ENCODE data around the gene IL36G. TPM values are rescaled to one million over a fixed set of nuclear protein-coding genes. Genes with fewer than 3 reads are reported as not detected.
A peak's percentile ranks its signal among the peaks of the same experiment; 100 is the strongest.

The IL36G gene
- total and polyA plus RNA-seq, 2 donors (not counting 1 experiment from before 2014, with no cell fraction given), result not detected

- no peak overlapping the region for H3K9ac ChIP-seq (ENCODE audit: insufficient read depth, low read length)
- H4K20me1 ChIP-seq (ENCODE audit: control insufficient read depth, extremely low read depth, insufficient read depth, low read length), result no peaks in the 10 kb centered on the region
- no peaks in the 10 kb centered on the region for H3K27me3 ChIP-seq (ENCODE audit: control insufficient read depth, insufficient read depth, low read length)
- TF ChIP-seq EZH2 (IDR thresholded peaks at IDR 0.05; ENCODE audit: low read length, missing control alignments) (no peak), CTCF (conservative IDR thresholded peaks at IDR 0.05 in 1 of 2, IDR thresholded peaks at IDR 0.05 in 1 of 2; ENCODE audit: low read depth in 1 of 2, low read length in 2 of 2) (no peak)
- no peaks in the 10 kb centered on the region for H3K36me3 ChIP-seq (ENCODE audit: control insufficient read depth, insufficient read depth, low read length)
- no peak overlapping the region for H3K4me2 ChIP-seq (ENCODE audit: extremely low read depth, insufficient read depth, low read length)
- H2AFZ ChIP-seq (ENCODE audit: low read length), result no peak overlapping the region
- no peak overlapping the region for H3K27ac ChIP-seq (ENCODE audit: insufficient read depth, low read length)
- H3K4me1 ChIP-seq (ENCODE audit: control insufficient read depth, extremely low read depth, insufficient read depth, low read length), result no peaks in the 10 kb centered on the region
- H3K79me2 ChIP-seq (ENCODE audit: control insufficient read depth, insufficient read depth, low read length), result no peaks in the 10 kb centered on the region
- H3K4me3 ChIP-seq (replicated peaks in 1 of 4; ENCODE audit: control extremely low read depth in 1 of 4, insufficient read depth in 1 of 4, low read depth in 3 of 4, low read length in 4 of 4), result no peak overlapping the region
- H3K9me3 ChIP-seq (ENCODE audit: control insufficient read depth, insufficient read depth, low read depth, low read length), result no peaks in the 10 kb centered on the region
- no peak for DNase-seq (ENCODE audit: low read depth in 2 of 2)
These were observed 36.8 kb upstream of the IL36G start for GRCh38 chr2:112940859-112941625.

GRCh38 chr2:112941753-112942653 lies 35.8 kb upstream of the IL36G start:
- no peaks in the 10 kb centered on the region for H3K4me1 ChIP-seq (ENCODE audit: control insufficient read depth, extremely low read depth, insufficient read depth, low read length)
- no peak overlapping the region for H2AFZ ChIP-seq (ENCODE audit: low read length)
- no peaks in the 10 kb centered on the region for H3K27me3 ChIP-seq (ENCODE audit: control insufficient read depth, insufficient read depth, low read length)
- no peak overlapping the region for H3K9ac ChIP-seq (ENCODE audit: insufficient read depth, low read length)
- no peak overlapping the region for H3K4me3 ChIP-seq (replicated peaks in 1 of 4; ENCODE audit: control extremely low read depth in 1 of 4, insufficient read depth in 1 of 4, low read depth in 3 of 4, low read length in 4 of 4)
- no peaks in the 10 kb centered on the region for H3K79me2 ChIP-seq (ENCODE audit: control insufficient read depth, insufficient read depth, low read length)
- DNase-seq (ENCODE audit: low read depth in 2 of 2), result peak; percentile 63 to 77
- no peaks in the 10 kb centered on the region for H3K36me3 ChIP-seq (ENCODE audit: control insufficient read depth, insufficient read depth, low read length)
- no peaks in the 10 kb centered on the region for H3K9me3 ChIP-seq (ENCODE audit: control insufficient read depth, insufficient read depth, low read depth, low read length)
- no peak overlapping the region for H3K4me2 ChIP-seq (ENCODE audit: extremely low read depth, insufficient read depth, low read length)
- no peaks in the 10 kb centered on the region for H4K20me1 ChIP-seq (ENCODE audit: control insufficient read depth, extremely low read depth, insufficient read depth, low read length)
- no peak for TF ChIP-seq EZH2 (IDR thresholded peaks at IDR 0.05; ENCODE audit: low read length, missing control alignments)
- TF ChIP-seq CTCF (conservative IDR thresholded peaks at IDR 0.05 in 1 of 2, IDR thresholded peaks at IDR 0.05 in 1 of 2; ENCODE audit: low read depth in 1 of 2, low read length in 2 of 2), result peak; percentile 90 to 98
- no peak overlapping the region for H3K27ac ChIP-seq (ENCODE audit: insufficient read depth, low read length)

- H3K4me1 ChIP-seq (ENCODE audit: control insufficient read depth, extremely low read depth, insufficient read depth, low read length), result no peaks in the 10 kb centered on the region
- H3K9me3 ChIP-seq (ENCODE audit: control insufficient read depth, insufficient read depth, low read depth, low read length), result no peaks in the 10 kb centered on the region
- DNase-seq (ENCODE audit: low read depth in 2 of 2), result no peak
- no peaks in the 10 kb centered on the region for H4K20me1 ChIP-seq (ENCODE audit: control insufficient read depth, extremely low read depth, insufficient read depth, low read length)
- no peaks in the 10 kb centered on the region for H3K79me2 ChIP-seq (ENCODE audit: control insufficient read depth, insufficient read depth, low read length)
- H3K36me3 ChIP-seq (ENCODE audit: control insufficient read depth, insufficient read depth, low read length), result no peaks in the 10 kb centered on the region
- no peak overlapping the region for H3K27ac ChIP-seq (ENCODE audit: insufficient read depth, low read length)
- H3K4me3 ChIP-seq (replicated peaks in 1 of 4; ENCODE audit: control extremely low read depth in 1 of 4, insufficient read depth in 1 of 4, low read depth in 3 of 4, low read length in 4 of 4), result no peak overlapping the region
- H3K27me3 ChIP-seq (ENCODE audit: control insufficient read depth, insufficient read depth, low read length), result no peaks in the 10 kb centered on the region
- H3K4me2 ChIP-seq (ENCODE audit: extremely low read depth, insufficient read depth, low read length), result no peak overlapping the region
- no peak overlapping the region for H3K9ac ChIP-seq (ENCODE audit: insufficient read depth, low read length)
- no peak overlapping the region for H2AFZ ChIP-seq (ENCODE audit: low read length)
- TF ChIP-seq EZH2 (IDR thresholded peaks at IDR 0.05; ENCODE audit: low read length, missing control alignments) (no peak), CTCF (conservative IDR thresholded peaks at IDR 0.05 in 1 of 2, IDR thresholded peaks at IDR 0.05 in 1 of 2; ENCODE audit: low read depth in 1 of 2, low read length in 2 of 2) (no peak)
These were observed 35.2 kb upstream of the IL36G start for GRCh38 chr2:112942654-112943002.
